Measurements from ENCODE around the gene PITPNM3.

- TF ChIP-seq CTCF (IDR thresholded peaks at IDR 0.05), result no peak
- no peak for TF ChIP-seq POLR2A (IDR thresholded peaks at IDR 0.05)
- TF ChIP-seq POLR2AphosphoS5 (IDR thresholded peaks at IDR 0.05), result no peak
- no peak for TF ChIP-seq EP300 (IDR thresholded peaks at IDR 0.05)
These were observed 83.8 kb downstream of the PITPNM3 start for GRCh38 chr17:6472517-6472916.
